Hippocampal formation (tissue), 2 donors: ENCODE results near the gene DDAH2.
"Not testable (repeated sequence)": the region's sequence is repeated elsewhere in the genome, so short reads cannot be mapped to it uniquely, and the experiment has no call there.

Experiments
- DNase-seq, 2 donors: peaks; one replicate each; lab custom pipeline; 2025; lab: John Stamatoyannopoulos, UW

The DDAH2 gene

GRCh38 chr6:31713465-31713864 is 15.6 kb downstream of the DDAH2 start:
- DNase-seq, result no peak

GRCh38 chr6:31712296-31712695 is 16.8 kb downstream of the DDAH2 start:
- DNase-seq, result no peak

- no peak for DNase-seq
These were observed 17.9 kb downstream of the DDAH2 start for GRCh38 chr6:31711233-31711632.

GRCh38 chr6:31710523-31711219 is 18.4 kb downstream of the DDAH2 start:
- no peak for DNase-seq

- not testable (repeated sequence) for DNase-seq
These were observed 19.9 kb downstream of the DDAH2 start for GRCh38 chr6:31709157-31709556.

- DNase-seq, result no peak
These were observed 20.9 kb downstream of the DDAH2 start for GRCh38 chr6:31708224-31708623.

GRCh38 chr6:31707701-31708100 is 21.4 kb downstream of the DDAH2 start:
- no peak for DNase-seq

- no peak for DNase-seq
These were observed 22.5 kb downstream of the DDAH2 start, which contains the start of gene LY6G6F for GRCh38 chr6:31706599-31706998. TSS of gene LY6G6F (plus strand) at chr6:31706866. CDS start at chr6:31706907, 41 bp downstream.

- no peak for DNase-seq
These were observed 23.2 kb downstream of the DDAH2 start for GRCh38 chr6:31705931-31706330.

- DNase-seq, result peak; percentile 94 to 97
These were observed 26.0 kb downstream of the DDAH2 start, which contains the start of gene ABHD16A for GRCh38 chr6:31702819-31703716. TSS of gene ABHD16A (minus strand) at chr6:31703324. CDS start at chr6:31703281, 43 bp downstream.

GRCh38 chr6:31702405-31702818 is 26.7 kb downstream of the DDAH2 start:
- no peak for DNase-seq

GRCh38 chr6:31701666-31702404 is 27.3 kb downstream of the DDAH2 start:
- DNase-seq, result no peak

GRCh38 chr6:31700740-31701401 is 28.2 kb downstream of the DDAH2 start:
- DNase-seq, result no peak

- DNase-seq, result no peak
These were observed 31.5 kb downstream of the DDAH2 start for GRCh38 chr6:31697555-31697954.

GRCh38 chr6:31693535-31693934 is 35.6 kb downstream of the DDAH2 start:
- no peak for DNase-seq

GRCh38 chr6:31692886-31693285 is 36.2 kb downstream of the DDAH2 start:
- DNase-seq, result no peak

- DNase-seq, result no peak
These were observed 36.7 kb downstream of the DDAH2 start for GRCh38 chr6:31692353-31692752.

- DNase-seq, result no peak
These were observed 37.5 kb downstream of the DDAH2 start for GRCh38 chr6:31691564-31692108.

- DNase-seq, result no peak
These were observed 38.0 kb downstream of the DDAH2 start for GRCh38 chr6:31691078-31691463.

GRCh38 chr6:31690231-31691077 is 38.6 kb downstream of the DDAH2 start:
- DNase-seq, result no peak
